Measurements from ENCODE around the gene ATP5F1C.

GRCh38 chr10:7857262-7857661, 69.3 kb downstream of the ATP5F1C start:
- TF ChIP-seq EP300 (IDR thresholded peaks at IDR 0.05; ENCODE audit: borderline replicate concordance) (no peak), REST (IDR thresholded peaks at IDR 0.05; ENCODE audit: low read depth) (no peak), EGR1 (IDR thresholded peaks at IDR 0.05) (no peak), RAD21 (IDR thresholded peaks at IDR 0.05; ENCODE audit: low read depth) (no peak), NFIC (IDR thresholded peaks at IDR 0.05) (no peak), TAF1 (IDR thresholded peaks at IDR 0.05; ENCODE audit: low read depth) (no peak), USF1 (IDR thresholded peaks at IDR 0.05) (no peak)
